ENCODE data around the gene TTF2.

DNA sequence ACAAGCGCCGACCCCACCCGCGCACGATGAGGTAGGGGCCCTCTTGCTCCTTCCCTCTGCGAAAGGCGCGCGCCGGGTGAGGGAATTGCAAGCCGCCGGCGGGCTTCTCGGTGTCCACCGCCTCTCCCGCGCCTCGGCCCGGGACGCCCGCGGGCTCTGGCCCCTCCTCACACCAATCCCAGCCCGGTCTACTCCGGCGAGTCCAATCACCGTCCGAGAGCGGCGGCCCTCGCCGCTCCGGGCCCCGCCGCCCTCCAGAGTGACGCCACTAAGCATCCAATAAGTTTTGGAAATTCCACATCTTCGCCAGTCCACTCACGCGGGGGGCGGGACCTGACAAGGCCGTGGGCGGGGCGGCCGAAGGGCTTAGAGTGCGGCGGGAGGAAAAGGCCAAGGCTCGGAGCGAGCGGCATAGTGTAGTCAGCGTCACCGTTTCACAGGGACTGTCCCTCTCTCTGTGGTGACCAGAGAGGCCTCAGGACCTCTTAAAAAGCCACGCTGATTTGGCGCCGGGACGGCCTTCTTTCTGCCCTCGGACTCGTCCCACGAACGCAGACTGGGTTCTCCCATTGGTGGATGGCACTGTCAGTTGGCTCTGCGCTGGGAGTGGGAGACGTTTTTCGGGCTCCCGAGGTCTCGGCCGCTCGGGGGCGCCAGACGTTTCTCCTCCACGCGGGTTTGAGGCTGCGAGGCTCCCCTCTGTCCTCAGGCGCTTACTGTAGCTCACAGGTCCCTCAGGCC lies 61.6 kb downstream of the TTF2 start, which contains the start of gene TRIM45:
- no peak for TF ChIP-seq EZH2phosphoT487 (IDR thresholded peaks at IDR 0.05)
- peak; percentile 75 for TF ChIP-seq CTCF (IDR thresholded peaks at IDR 0.05)
